NCI-H1436 (cell line): Measurements from ENCODE around the gene MZT2B.
"Not testable (repeated sequence)": the region's sequence is repeated elsewhere in the genome, so short reads cannot be mapped to it uniquely, and the experiment has no call there.

Source experiments
- DNase-seq: peaks from one replicate; lab custom pipeline; 2025; lab: John Stamatoyannopoulos, UW

MZT2B gene

DNA sequence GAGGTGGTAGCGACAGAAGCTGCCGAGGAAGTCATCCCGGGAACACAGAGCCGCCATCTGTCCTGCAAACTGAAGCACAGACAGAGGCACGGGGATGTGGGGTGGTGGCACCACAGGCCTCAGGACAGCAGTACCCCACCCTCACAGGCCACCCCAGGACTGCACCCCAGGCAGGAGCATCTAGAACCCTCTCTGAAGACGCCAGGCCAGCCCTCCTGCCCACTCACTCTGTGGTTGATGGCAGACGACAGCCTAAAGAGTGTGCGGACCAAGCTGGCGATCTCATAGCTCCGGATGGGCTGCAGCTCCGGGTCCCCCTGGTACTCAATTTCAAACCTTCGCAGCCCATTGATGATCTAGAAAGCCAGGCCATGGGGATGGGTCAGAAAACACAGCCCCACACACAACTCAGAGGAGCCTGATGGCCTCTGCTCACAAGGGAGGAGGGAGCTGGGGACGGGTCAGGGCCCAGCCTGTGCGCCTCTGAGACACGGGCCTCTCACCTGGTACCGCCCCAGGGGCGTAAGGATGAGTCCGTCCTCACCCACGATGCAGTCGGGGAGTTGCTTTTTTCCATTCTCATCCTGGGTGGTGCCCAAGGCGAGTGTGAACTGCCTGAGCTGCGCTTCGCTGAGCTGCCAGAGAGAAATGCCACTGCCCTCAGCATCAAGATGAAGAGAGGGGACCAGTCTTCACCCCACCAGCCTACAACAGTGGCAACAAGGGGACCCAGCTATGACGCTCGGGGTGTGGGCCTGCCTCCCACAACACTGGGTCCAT is 29.1 kb upstream of the MZT2B start:
- DNase-seq = no peak

DNA sequence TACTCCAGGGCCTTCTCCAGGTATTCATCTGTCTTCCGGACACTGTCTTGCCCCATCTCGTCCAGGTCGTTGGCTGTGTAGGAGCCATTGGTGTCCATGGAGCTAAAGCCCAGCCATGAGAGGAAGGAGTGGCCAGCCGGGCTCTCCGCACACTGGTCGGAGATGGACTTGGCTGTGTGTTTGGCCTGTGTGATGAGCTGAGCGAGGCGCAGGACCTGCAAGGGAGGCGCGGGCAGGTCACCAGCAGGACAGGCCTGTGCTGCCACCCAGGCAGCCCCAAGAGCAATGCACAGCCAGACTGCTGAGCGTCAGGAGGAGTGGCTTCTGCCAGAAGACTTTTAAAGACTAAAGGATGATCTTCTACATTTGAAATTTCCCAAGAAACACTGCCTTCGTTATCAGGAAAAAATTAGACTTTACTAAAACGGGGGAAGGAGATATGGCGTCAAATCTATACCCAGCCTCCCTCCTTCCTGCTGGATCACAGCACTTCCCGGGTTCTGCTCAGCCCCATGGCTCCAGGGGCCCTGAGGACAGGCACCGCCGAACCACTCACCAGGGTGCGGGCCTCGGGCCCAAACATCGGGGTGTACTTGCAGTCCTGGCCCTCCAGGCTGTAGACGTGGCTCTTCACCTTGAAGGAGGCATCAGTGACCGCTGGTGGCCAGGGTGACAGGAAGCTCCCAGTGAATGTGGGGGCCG is 28.2 kb upstream of the MZT2B start:
- DNase-seq = not testable (repeated sequence)

DNA sequence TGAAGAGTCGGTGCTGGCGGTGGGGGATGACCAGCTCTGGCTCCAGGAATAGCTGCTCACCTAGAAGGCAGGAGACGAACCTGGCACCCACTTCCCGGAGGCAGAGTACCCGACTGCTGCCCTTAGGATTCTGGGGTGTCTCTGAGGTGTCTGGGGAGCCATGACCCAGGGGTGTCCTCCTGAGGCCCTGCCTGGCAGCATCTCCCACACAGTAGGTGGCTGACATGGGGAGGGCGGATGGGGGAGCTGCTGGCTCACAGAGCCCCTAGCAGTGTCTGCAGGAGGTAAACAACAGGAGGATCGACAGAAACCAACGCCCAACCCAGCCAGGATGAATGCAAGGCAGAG is 27.7 kb upstream of the MZT2B start:
- DNase-seq = not testable (repeated sequence)

DNA sequence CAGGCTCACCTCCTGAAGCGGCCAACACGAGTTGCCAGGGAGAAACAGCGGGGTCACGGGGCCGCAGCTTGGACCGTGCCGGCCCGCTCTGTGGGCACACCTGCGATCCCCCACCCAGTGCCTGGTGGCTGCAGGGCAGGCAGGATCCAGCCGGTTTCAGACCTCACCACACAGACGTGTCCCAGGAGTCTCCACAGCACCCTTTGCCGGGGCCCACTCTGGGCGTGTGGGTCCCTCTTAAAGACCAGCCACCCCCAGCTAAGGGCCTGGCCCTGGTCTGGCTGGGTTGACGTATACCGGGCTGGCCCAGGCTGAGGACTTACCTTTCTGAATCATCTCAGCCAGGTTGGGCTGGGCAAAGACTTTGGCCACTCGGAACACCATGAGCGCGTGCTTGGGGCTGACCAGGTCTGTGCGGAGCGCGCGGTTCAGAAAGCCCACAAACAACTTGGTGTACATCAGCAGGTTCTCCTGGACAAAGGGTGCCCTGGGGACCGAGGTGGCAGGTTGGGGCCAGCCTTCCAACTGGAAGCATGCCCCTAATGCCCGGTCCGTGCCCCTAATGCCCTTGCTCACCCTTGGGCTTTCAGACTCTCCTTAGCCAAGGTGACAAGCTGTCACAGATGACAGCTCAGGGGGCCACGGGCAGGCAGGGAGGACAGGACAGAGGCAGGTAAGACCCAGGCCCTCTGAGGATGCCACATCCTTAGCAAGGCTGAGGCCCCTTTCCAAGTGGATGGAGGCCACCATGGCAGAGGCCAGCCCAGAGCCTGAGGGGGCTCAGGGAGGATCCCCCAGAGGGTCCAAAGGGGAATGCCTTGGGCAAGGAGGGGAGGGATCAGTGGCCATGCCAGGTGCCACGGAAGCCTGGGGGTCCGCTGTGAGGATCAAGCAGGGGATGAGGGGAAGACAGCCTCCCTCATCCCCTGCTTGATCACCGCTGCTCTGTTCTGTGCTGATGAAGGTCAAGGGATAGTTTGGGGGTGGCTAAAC is 27.0 kb upstream of the MZT2B start:
- DNase-seq = no peak

DNA sequence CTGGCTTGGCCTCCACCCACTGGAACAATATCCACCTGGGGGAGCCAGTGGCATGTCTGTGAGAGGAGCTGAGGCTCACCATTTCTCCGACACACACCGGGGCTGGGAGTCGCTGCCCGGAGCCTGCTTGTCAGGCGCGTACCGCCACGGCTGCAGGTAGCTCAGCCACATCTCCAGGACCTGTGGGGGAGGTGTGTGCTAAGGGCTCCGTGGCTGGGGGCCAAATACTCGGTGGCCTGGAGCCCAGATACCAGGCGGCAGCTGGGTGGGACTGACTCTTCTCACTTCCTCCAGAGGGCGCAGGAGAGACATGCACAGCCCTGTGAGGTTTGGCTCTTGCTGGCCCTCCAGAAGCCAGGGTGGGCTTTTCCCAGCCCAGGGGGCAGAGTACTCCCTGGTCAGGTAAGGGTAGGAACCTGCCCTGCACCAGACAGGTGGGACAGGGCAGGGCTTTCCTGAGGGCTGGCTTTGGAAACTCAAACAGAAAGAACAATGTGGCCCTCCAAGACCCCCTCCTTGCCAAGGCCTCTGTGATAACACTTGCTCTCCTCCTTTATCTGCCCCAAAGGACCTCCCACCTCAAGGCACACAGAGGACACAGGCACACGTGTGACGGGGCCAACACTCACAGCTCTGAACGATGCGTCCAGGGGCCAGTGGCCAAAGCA is 26.0 kb upstream of the MZT2B start:
- DNase-seq = peak; percentile 27

DNA sequence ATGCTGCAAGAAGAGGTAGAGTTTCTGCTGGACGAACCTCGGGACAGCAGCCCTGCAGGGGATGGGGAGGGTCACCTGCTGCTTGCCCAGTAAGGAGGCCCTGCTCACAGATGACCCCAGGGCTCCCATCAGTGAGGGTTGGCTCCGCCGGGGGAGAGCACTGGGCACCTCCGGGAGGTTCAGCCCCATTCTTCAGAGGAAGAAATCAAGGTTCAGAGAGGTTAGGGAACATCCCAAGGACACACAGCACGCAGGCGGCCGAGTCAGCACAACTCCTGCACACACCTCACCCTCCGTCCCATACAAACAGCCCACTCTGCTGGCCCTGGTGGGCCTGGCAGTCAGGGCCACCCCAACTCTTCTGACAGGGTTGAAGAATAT is 25.4 kb upstream of the MZT2B start:
- DNase-seq = no peak

DNA sequence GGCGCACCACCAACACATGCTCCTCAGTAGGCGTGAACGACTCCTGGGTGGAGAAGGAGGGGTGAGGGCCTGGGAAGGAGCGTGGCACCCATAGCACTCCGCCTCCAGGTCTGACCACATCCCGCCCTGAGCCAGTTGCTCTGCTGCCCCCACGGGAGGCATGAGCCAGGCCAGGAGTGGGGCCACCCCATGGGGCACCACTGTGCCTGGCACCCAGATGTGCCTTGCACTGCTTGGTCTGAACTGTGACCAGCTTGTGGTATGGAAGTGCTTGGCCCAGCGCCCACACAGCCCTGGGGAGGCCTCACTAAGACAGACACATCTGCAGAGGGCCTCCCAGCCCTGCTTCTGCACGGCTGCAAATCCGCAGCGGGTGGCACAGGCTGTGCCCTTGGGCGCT is 24.7 kb upstream of the MZT2B start:
- DNase-seq = not testable (repeated sequence)

DNA sequence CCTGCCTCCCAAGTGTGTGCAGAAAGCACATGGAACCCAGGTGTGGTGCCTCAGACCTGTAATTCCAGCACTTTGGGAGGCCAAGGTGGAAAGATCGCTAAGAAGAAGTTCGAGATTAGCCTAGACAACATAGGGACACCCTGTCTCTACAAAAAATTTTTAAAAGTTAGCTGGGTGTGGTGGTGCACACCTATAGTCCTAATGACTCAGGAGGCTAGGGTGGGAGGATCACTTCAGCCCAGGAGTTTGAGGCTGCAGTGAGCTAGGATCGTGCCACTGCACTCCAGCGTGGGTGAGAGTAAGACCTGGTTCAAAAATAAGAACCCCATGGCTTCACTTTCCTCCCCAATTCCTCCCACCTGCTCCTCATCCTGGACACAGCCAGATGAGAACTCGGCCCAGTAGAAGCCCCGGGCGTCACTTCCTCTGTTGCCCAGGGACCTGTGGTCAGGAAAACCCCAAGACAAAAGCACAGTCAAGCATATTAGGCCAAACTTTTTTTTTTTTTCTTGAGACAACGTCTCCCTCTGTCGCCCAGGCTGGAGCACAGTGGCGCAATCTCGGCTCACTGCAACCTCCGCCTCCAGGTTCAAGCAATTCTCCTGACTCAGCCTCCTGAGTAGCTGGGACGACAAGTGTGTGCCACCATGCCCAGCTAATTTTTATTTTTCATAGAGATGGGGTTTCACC is 24.1 kb upstream of the MZT2B start:
- not testable (repeated sequence) for DNase-seq

DNA sequence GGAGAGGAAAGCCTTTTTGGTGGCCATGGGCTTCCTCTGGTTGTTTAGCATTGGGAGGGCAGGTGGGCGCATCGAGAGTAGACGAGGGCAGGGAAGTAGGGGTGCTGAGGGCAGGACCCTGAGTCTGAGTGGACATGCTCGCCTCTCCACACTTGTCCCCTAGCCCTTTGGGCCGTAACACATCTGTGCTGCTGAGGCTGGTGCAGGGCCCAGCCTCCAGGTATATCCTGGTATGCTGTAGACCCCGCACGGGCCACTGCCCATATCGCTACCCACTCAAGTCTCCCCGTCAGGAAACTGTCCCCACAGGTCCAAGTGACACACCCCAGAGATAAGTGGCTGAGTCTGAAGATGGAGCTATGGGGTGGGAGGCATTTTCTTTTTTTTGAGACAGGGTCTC is 23.4 kb upstream of the MZT2B start:
- DNase-seq = no peak

DNA sequence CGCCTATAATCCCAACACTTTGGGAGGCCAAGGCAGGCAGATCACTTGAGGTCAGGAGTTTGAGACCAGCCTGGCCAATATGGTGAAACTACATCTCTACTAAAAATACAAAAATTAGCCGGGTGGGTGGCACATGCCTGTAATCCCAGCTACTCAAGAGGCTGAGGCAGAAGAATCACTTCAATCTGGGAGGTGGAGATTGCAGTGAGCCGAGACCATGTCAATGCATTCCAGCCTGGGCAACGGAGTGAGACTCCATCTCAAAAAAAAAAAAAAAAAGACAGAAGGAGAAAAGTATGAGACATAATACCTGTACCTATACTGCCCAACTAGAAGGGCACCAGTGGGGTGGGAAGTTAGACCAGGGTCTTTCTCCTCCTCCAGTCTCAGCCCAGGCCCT is 22.7 kb upstream of the MZT2B start:
- DNase-seq = not testable (repeated sequence)

DNA sequence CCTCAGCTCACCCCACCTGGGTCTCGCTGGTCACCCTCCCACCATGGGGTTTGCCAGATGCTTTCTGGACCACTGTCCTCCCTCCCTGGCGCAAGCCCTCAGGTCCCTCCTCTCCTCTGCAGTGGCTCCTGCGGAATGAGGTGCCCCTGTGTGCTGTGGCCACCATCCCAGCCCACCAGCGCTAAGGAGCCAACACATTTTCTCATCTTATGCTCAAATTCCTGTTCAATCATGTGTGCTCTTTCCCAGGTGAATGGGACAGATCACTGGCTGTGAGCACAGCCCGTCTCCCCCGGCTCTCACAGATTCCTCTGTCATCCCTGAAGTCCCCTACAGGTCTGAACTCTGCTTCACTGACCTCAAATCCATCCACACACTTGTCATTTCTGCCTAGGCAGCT is 21.9 kb upstream of the MZT2B start:
- DNase-seq = no peak

DNA sequence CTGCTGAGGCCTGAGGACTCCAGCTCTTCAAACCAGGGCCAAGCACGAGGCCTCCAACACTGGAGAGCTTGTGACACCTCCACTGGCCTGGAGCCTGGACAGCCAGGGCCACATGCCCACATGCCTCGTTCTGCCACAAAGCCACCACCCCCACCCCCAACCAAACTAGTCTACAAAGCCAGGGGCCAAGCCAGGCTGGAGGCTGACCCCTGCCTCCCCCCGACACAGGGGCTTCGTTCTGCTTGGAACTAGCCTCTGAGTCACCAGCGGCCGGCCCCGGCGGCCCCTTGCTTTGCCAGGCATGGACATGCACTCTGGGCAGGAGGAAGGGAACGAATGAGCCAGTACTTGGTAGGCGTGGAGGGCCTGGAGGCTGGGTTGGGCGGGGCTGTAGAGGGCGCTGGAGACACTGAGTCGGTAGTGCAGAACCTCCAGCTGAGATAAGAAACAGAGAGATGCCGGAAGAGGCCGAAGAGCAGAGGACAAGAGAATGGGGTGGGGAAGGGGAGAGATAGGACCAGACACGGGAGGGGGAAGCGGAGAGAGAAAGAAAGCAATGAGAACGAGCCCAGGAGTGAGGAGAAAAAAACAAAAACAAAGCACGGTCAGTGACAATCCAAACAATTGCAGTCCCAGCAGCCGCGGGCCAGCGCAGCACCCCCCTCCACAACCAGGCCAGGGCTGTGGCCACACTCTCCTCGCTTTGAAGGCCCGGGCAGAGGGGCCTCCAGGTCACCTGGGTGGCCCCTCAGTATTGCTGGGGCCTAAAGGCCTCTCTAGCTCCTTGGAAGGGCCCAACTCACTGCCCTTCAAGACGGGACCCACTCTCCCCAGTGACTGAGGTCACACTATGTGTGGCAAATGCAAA is 21.0 kb upstream of the MZT2B start:
- not testable (repeated sequence) for DNase-seq

DNA sequence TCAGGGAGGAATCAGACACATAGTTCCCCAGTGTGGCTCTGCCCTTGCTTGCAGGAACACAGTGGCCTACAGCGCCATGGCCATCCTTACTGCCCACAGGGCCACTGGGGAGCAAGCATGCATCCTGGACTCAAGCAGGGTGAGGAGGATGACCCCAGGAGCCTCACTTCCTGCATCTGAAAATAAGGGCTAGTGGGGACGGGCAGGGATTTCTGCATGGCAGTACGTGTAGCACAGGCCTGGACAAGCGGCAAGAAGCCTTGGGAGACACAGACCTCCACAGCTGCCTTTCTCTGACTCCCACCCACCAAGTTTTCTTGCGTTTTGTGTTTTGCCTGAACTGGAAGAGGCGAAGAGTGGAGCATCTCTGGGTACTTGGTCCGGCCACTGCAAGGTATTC is 19.6 kb upstream of the MZT2B start:
- not testable (repeated sequence) for DNase-seq

DNA sequence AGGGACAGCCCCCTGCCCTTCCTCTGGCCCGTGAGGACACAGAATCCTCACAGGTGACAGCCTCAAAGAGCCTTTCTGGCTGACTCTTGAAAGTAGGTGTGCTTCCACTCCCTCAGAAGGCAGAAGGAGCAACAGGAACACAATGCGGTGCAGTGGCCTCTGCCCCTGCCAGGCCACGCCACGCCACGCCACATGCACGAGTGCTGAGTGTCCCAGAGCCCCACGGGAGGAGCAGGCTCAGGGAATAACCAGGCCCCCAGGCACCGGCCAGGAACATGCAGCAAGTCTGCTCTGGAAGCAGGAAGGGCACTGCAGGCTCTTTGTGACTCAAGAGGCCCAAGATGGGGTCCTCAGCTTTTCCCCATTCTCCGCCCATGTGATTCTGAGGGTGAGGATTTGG is 19.1 kb upstream of the MZT2B start:
- DNase-seq = no peak

DNA sequence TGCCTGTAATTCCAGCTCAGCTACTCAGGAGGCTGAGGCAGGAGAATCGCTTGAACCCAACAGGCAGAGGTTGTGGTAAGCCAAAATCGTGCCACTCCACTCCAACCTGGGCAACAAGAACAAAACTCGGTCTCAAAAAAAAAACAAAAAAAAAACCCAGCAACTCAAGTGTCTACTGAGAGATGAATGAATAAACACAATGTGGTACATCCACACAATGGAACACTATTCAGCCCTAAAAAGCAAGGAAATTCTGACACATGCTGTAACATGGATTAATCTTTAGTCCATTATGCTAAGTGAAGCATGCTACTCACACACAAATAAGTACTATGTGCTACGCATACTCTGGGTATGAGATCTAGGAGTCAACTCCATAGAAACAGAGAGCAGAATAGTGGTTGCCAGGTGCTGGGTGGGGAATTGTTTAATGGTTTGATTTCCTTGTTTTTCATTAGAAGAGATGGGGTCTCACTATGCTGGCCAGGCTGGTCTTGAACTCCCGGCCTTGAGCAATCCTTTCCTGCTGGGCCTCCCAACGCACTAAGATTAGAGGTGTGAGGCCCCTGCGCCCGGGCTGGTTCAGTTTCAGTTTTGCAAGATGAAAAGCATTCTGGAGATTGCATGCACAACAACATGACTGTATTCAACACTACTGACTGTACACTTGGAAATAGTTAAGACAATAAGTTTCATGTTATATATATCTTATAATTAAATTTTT is 16.6 kb upstream of the MZT2B start:
- DNase-seq = no peak

DNA sequence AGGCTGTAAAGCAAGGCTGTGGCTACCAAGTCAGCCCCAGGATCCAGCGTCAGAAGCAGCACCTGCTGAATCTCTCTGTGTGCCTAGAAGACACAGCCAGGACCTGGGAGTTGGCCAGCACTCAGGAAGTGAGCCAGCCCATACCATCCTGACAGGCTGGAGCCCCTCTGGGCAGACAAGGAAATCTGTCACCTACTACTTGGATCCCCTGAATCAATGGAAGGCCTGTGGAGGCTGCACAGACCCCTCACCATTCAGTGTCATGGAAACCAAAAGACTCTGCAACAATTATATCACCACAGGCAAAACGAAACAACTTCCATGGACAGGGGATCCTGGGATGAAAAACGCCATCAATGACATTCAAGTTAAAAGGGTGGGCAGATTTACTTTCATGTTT is 15.5 kb upstream of the MZT2B start:
- DNase-seq = not testable (repeated sequence)

DNA sequence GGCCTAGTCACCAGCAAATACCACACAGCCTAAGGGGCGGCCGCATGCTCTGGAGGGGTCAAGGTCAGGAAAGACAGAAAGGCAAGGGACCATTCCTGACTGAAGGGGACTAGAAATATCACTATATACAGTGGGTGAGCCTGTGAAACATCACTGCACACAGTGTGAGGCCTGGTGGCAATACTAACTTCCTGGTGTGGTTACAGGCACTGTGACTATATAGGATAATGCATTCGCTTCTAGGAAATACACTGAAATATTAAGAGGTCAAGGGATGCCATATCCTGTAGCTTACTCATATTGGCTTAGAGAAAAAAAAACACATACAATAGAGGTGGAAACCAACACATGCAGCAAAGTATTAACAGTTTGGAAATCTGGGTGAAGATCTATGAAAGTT is 12.9 kb upstream of the MZT2B start:
- not testable (repeated sequence) for DNase-seq

DNA sequence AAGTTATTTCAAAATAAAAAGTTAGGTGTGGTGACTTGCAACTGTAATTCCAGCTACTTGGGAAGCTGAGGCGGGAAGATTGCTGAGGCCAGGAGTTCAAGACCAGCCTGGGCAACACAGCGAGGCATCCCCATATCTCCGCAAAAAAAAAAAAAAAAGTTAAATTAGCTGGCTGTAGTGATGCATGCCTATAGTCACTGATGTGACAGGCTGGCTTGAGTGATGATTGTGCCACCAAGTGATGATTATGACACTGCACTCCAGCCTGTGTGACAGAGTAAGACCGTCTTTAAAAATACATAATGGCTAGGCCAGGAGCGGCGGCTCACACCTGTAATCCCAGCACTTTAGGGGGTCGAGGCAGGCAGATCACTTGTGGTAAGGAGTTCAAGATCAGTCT is 12.2 kb upstream of the MZT2B start:
- DNase-seq = no peak

DNA sequence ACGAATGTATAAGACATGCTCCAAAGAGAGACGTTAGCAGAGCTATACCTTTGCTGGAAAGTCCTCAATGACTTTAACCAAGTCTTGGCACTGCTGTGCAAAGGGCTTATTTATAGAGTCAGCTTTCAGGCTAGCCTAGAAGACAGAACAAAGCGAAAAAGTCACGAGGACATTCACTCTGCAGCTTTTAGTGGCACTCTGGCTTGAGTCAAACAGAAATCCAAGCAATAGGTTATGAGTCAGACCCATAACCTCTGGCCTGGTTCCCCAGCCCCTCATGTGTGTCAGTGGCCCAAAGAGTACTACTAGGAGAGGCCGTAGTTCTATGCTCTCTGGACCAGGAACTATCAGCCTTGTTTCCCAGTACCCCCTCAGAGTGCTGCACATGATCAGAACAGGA is 7.2 kb upstream of the MZT2B start:
- not testable (repeated sequence) for DNase-seq
